Lower lobe of right lung (tissue), 2 donors: ENCODE results near the gene OCA2. TPM values are rescaled to one million over a fixed set of nuclear protein-coding genes. Genes with fewer than 3 reads are reported as not detected.
A peak's percentile ranks its signal among the peaks of the same experiment; 100 is the strongest.

Source experiments
- ATAC-seq, 2 donors: fragments of 200-7000 bp; cut with Tn5 transposase; one replicate each; pipeline ENCODE4 v1.9.1; 2020 to 2022; ENCODE audit warnings: mild to moderate bottlenecking in 2 of 2, moderate library complexity in 2 of 2
- DNase-seq: peaks from one replicate; pipeline ENCODE4 v3.0.0-alpha.2; 2020
- H3K27ac ChIP-seq: fragments of 200-600 bp; one replicate; pipeline ENCODE4 v1.8.0; 2022
- H3K27me3 ChIP-seq: fragments of 200-600 bp; one replicate; pipeline ENCODE4 v1.8.0; 2022; ENCODE audit warnings: low read depth
- H3K36me3 ChIP-seq: fragments of 200-600 bp; one replicate; pipeline ENCODE4 v1.8.0; 2022; ENCODE audit warnings: mild to moderate bottlenecking
- H3K4me1 ChIP-seq: fragments of 200-600 bp; one replicate; pipeline ENCODE4 v1.8.0; 2022
- H3K4me3 ChIP-seq: fragments of 200-600 bp; one replicate; pipeline ENCODE4 v1.8.0; 2022; ENCODE audit warnings: mild to moderate bottlenecking
- H3K9me3 ChIP-seq: fragments of 200-600 bp; one replicate; pipeline ENCODE4 v1.8.0; 2022
- CTCF ChIP-seq: fragments of 200-600 bp; IDR thresholded peaks from one replicate; pipeline ENCODE4 v1.8.0; 2022; ENCODE audit warnings: antibody characterized with exemption, mild to moderate bottlenecking
- intact Hi-C: fragments of 100-400 bp; cut with DNase I; formaldehyde crosslinking; loops from one replicate; pipeline ENCODE4 v1.11.0; 2022
- total RNA-seq: library from RNA; stranded (reverse); fragmentation: NEBNext Ultra II Directional; extraction: Animal tissue kit (Norgen Biotek cat#: 25700); gene quantifications from one replicate; pipeline ENCODE4 v1.2.1, GENCODE V29; 2021
- donor health status: DM: no; HTN: yes; CAD: no; lungs with severe emphysema.

OCA2 gene
- total RNA-seq, 1 donor from 2014 or later: 1.2 TPM

GRCh38 chr15:28023933-28024888 lies 74.9 kb downstream of the OCA2 start:
- no peaks in the 10 kb centered on the region for H3K36me3 ChIP-seq
- ATAC-seq: no peak
- H3K4me1 ChIP-seq: no peaks in the 10 kb centered on the region
- DNase-seq: no peak
- no peaks in the 10 kb centered on the region for H3K9me3 ChIP-seq
- no peaks in the 10 kb centered on the region for H3K27me3 ChIP-seq
- H3K4me3 ChIP-seq: no peak overlapping the region
- no peak for TF ChIP-seq CTCF
- intact Hi-C loops: no loop called here
- H3K27ac ChIP-seq: no peak overlapping the region

GRCh38 chr15:28023422-28023821 lies 75.7 kb downstream of the OCA2 start:
- Histone ChIP-seq H3K27ac (no peak overlapping the region), H3K4me3 (no peak overlapping the region), H3K9me3 (no peaks in the 10 kb centered on the region), H3K4me1 (no peaks in the 10 kb centered on the region), H3K36me3 (no peaks in the 10 kb centered on the region), H3K27me3 (no peaks in the 10 kb centered on the region)
- ATAC-seq: no peak
- TF ChIP-seq CTCF: no peak
- no peak for DNase-seq
- intact Hi-C loops: no loop called here

GRCh38 chr15:28022961-28023360 lies 76.2 kb downstream of the OCA2 start:
- Histone ChIP-seq H3K27ac (no peak overlapping the region), H3K9me3 (no peaks in the 10 kb centered on the region), H3K27me3 (no peaks in the 10 kb centered on the region), H3K4me3 (no peak overlapping the region), H3K36me3 (no peaks in the 10 kb centered on the region), H3K4me1 (no peaks in the 10 kb centered on the region)
- intact Hi-C loops: no loop called here
- DNase-seq (no peak), ATAC-seq (no peak)
- TF ChIP-seq CTCF: no peak

- Histone ChIP-seq H3K4me3 (no peak overlapping the region), H3K27me3 (no peaks in the 10 kb centered on the region), H3K4me1 (no peaks in the 10 kb centered on the region), H3K27ac (no peak overlapping the region), H3K36me3 (no peaks in the 10 kb centered on the region), H3K9me3 (no peaks in the 10 kb centered on the region)
- DNase-seq: no peak
- no peak for TF ChIP-seq CTCF
- no peak for ATAC-seq
- intact Hi-C loops: no loop called here
Measured at GRCh38 chr15:28022181-28022580, 76.9 kb downstream of the OCA2 start.

- Histone ChIP-seq H3K4me1 (no peaks in the 10 kb centered on the region), H3K27me3 (no peaks in the 10 kb centered on the region), H3K4me3 (no peak overlapping the region), H3K9me3 (no peaks in the 10 kb centered on the region), H3K36me3 (no peaks in the 10 kb centered on the region), H3K27ac (no peak overlapping the region)
- ATAC-seq (peak; percentile 48 to 80), DNase-seq (peak; percentile 72)
- peak; percentile 33 for TF ChIP-seq CTCF
- intact Hi-C loops: no loop called here
Measured at GRCh38 chr15:28021281-28022039, 77.7 kb downstream of the OCA2 start.
